PC-3 (cell line): Measurements from ENCODE around the gene KRT28. TPM values are rescaled to one million over a fixed set of nuclear protein-coding genes. Genes with fewer than 3 reads are reported as not detected.
A peak's percentile ranks its signal among the peaks of the same experiment; 100 is the strongest.

Experiments
- ATAC-seq: fragments of 200-7000 bp; cut with Tn5 transposase; 2 replicates; pipeline ENCODE4 v1.9.1; 2020; ENCODE audit warnings: mild to moderate bottlenecking, moderate library complexity
- BruUV-seq: library from RNA; stranded (reverse); fragments of 400-500 nt; replicated peaks from 2 replicates; lab custom pipeline; 2021; lab: Mats Ljungman, UMichigan
- CTCF ChIA-PET: fragments of 300-600 bp; sonication (Branson Sonifier 250); formaldehyde crosslinking; loops from one replicate; lab custom pipeline; 2022; ENCODE audit warnings: antibody characterized with exemption; lab: Charles Lee
- POLR2A ChIA-PET: fragments of 300-600 bp; sonication (Branson Sonifier 250); formaldehyde crosslinking; loops from one replicate; lab custom pipeline; 2022; ENCODE audit warnings: antibody characterized with exemption; ENCODE audit not compliant: unreplicated experiment; lab: Charles Lee
- DNase-seq: peaks from one replicate; pipeline ENCODE4 v3.0.0-alpha.2; 2015
- H2AFZ ChIP-seq: fragments of 300-600 bp; sonication (generic); 2 replicates; pipeline ENCODE4 v1.6.0; 2016; ENCODE audit warnings: antibody characterized with exemption, low read length
- H3F3A ChIP-seq: fragments of 300-600 bp; sonication (generic); one replicate; pipeline ENCODE4 v1.6.0; 2017; ENCODE audit warnings: antibody characterized with exemption, low read length, control low read depth, mild to moderate bottlenecking; ENCODE audit not compliant: unreplicated experiment
- H3K27ac ChIP-seq: fragments of 300-600 bp; sonication (generic); 2 replicates; pipeline ENCODE4 v1.5.1; 2016; ENCODE audit warnings: mild to moderate bottlenecking, low read length
- H3K27me3 ChIP-seq: fragments of 300-600 bp; sonication (generic); 2 replicates; pipeline ENCODE4 v1.6.1; 2016; ENCODE audit warnings: low read length, mixed read lengths
- H3K36me3 ChIP-seq: fragments of 300-600 bp; sonication (generic); 2 replicates; pipeline ENCODE4 v1.6.1; 2016; ENCODE audit warnings: low read depth, mixed run types, low read length, mixed read lengths
- H3K4me1 ChIP-seq: fragments of 300-600 bp; sonication (generic); 2 replicates; pipeline ENCODE4 v1.5.1; 2016; ENCODE audit warnings: low read length; ENCODE audit not compliant: insufficient read depth
- H3K4me2 ChIP-seq: fragments of 300-600 bp; sonication (generic); 2 replicates; pipeline ENCODE4 v1.6.0; 2016; ENCODE audit warnings: low read length
- H3K4me3 ChIP-seq: fragments of 300-600 bp; sonication (generic); 2 replicates; pipeline ENCODE4 v1.5.1; 2016; ENCODE audit warnings: mild to moderate bottlenecking, low read length, mixed read lengths
- H3K79me2 ChIP-seq: fragments of 300-600 bp; sonication (generic); 2 replicates; pipeline ENCODE4 v1.6.1; 2017; ENCODE audit warnings: low read length, mixed read lengths
- H3K9ac ChIP-seq: fragments of 300-600 bp; sonication (generic); 2 replicates; pipeline ENCODE4 v1.6.0; 2016; ENCODE audit warnings: mild to moderate bottlenecking, low read length
- H3K9me2 ChIP-seq: fragments of 300-600 bp; sonication (generic); replicated peaks from 2 replicates; pipeline ENCODE4 v1.6.1; 2016; ENCODE audit warnings: mixed run types, low read length, mixed read lengths
- H3K9me3 ChIP-seq: fragments of 300-600 bp; sonication (generic); 2 replicates; pipeline ENCODE4 v1.6.1; 2016; ENCODE audit warnings: low read length, mixed read lengths
- H4K20me1 ChIP-seq: fragments of 300-600 bp; sonication (generic); 2 replicates; pipeline ENCODE4 v1.6.1; 2016; ENCODE audit warnings: low read length, mixed read lengths
- EZH2 ChIP-seq: fragments of 300-600 bp; sonication (generic); IDR thresholded peaks from one replicate; pipeline ENCODE4 v1.6.1; 2017; ENCODE audit warnings: antibody characterized with exemption, mild to moderate bottlenecking, low read length; ENCODE audit not compliant: unreplicated experiment
- EZH2phosphoT487 ChIP-seq: fragments of 300-600 bp; sonication (generic); IDR thresholded peaks from 2 replicates; pipeline ENCODE4 v1.6.1; 2018; ENCODE audit warnings: mild to moderate bottlenecking, antibody characterized with exemption, low read length, borderline replicate concordance
- intact Hi-C: fragments of 100-400 bp; cut with micrococcal nuclease; formaldehyde crosslinking; loops from 2 replicates; pipeline ENCODE4 v1.9.0; 2023
- total RNA-seq: library from RNA; depleted of rRNA; stranded (reverse); fragments of >200 nt; gene quantifications from 2 replicates; pipeline ENCODE4 v1.2.3, GENCODE V29; 2014
- TF ChIP-seq, protein P1 (sequence below): fragments of 300-600 bp; sonication (generic); conservative IDR thresholded peaks from 2 replicates; pipeline ENCODE4 v1.5.1; 2017; ENCODE audit warnings: antibody characterized with exemption, low read depth, mild to moderate bottlenecking, low read length

Gene KRT28
- total RNA-seq, 1 experiment from 2014 or later = not detected

GRCh38 chr17:40793832-40794231 is 5.9 kb downstream of the KRT28 start:
- BruUV-seq = no TSS peak
- POLR2A ChIA-PET = no interaction called here

DNA sequence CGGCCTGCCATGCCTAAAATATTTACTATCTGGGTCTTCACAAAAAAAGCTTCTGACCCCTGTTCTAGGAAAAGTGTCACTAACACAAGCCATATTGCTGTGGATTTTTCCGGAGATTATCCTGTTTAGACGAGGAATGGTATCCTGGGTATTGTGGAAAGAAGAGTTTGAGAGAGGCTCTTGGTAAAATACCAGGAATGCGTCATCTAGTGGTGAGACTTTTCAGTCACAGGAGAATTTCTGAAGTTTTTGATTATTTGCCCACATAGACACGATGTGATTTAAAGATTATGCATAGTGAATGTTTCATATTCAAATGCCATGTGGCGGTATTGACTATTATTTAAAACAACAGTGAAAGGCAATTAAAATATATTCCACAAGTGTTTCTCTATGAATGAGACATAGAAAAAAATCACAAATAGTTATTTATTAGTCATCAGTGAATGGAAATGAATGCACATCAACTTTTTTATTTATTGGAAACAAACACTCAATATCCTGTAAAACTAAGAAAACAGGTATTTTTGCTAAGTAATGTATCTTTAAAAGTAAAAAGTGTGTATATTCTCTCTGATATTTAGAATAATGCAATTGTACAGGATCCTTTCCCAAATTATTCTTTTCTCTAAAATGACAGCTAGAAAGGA is 7.8 kb downstream of the KRT28 start:
- H3K4me3 ChIP-seq = no peak overlapping the region
- no peaks in the 10 kb centered on the region for H3K4me1 ChIP-seq
- TF ChIP-seq, protein P1, sequence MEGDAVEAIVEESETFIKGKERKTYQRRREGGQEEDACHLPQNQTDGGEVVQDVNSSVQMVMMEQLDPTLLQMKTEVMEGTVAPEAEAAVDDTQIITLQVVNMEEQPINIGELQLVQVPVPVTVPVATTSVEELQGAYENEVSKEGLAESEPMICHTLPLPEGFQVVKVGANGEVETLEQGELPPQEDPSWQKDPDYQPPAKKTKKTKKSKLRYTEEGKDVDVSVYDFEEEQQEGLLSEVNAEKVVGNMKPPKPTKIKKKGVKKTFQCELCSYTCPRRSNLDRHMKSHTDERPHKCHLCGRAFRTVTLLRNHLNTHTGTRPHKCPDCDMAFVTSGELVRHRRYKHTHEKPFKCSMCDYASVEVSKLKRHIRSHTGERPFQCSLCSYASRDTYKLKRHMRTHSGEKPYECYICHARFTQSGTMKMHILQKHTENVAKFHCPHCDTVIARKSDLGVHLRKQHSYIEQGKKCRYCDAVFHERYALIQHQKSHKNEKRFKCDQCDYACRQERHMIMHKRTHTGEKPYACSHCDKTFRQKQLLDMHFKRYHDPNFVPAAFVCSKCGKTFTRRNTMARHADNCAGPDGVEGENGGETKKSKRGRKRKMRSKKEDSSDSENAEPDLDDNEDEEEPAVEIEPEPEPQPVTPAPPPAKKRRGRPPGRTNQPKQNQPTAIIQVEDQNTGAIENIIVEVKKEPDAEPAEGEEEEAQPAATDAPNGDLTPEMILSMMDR = peak; percentile 82
- TF ChIP-seq EZH2 = no peak
- no peak for TF ChIP-seq EZH2phosphoT487
- no peaks in the 10 kb centered on the region for H3F3A ChIP-seq
- intact Hi-C loops = loop anchor here (1.0 kb wide), 2 partner anchors 172 to 177 kb away; no protein-coding TSS in a partner anchor
- no peaks in the 10 kb centered on the region for H3K9me3 ChIP-seq
- ChIA-PET CTCF (interaction anchor here (1.4 kb wide), 1 partner anchor 176 kb away, joined by 5 read pairs; no protein-coding TSS in a partner anchor), POLR2A (no interaction called here)
- H3K4me2 ChIP-seq = 0 out of 2 replicates have a peak overlapping the region, but pooled peaks have one; percentile 6
- no peaks in the 10 kb centered on the region for H3K9me2 ChIP-seq
- no peaks in the 10 kb centered on the region for H3K79me2 ChIP-seq
- H4K20me1 ChIP-seq = no peaks in the 10 kb centered on the region
- no TSS peak for BruUV-seq
- DNase-seq = peak; percentile 71
- no peaks in the 10 kb centered on the region for H3K27me3 ChIP-seq
- H2AFZ ChIP-seq = no peak overlapping the region
- no peaks in the 10 kb centered on the region for H3K36me3 ChIP-seq
- no peak for ATAC-seq
- H3K9ac ChIP-seq = no peak overlapping the region
- H3K27ac ChIP-seq = no peak overlapping the region

More at GRCh38 chr17:40793832-40794231, 5.9 kb downstream of the KRT28 start:
- Histone ChIP-seq H3K4me1 (no peaks in the 10 kb centered on the region), H3K27me3 (no peaks in the 10 kb centered on the region), H4K20me1 (no peaks in the 10 kb centered on the region), H3K27ac (no peak overlapping the region), H3F3A (no peaks in the 10 kb centered on the region), H3K9me3 (no peaks in the 10 kb centered on the region), H3K9me2 (no peaks in the 10 kb centered on the region), H3K4me3 (no peak overlapping the region), H3K36me3 (no peaks in the 10 kb centered on the region), H3K9ac (no peak overlapping the region), H3K4me2 (no peak overlapping the region), H3K79me2 (no peaks in the 10 kb centered on the region), H2AFZ (no peak overlapping the region)
- TF ChIP-seq EZH2phosphoT487 (no peak), EZH2 (no peak)
- TF ChIP-seq, protein P1 = no peak
- ATAC-seq = no peak
- DNase-seq = no peak
- CTCF ChIA-PET = no interaction called here
- intact Hi-C loops = no loop called here

DNA sequence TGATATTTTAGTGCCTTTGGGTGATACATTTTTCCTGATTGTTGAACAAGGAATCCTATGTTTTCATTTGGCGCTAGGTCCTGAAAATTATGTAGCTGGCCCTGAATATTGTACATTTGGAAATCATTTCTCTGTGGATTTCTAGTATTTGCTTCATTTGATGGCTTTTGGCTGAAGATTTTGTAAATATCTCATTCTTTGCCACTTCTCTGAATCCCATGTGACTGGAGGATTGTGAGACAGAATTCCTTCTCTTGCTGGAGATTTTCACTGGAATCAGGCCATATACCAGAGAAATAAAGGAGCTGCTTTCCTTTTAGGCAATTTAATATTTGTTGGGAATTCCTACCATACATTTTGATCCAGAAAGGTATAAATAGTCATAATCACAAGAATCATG is 8.6 kb downstream of the KRT28 start:
- no peak overlapping the region for H3K4me3 ChIP-seq
- H4K20me1 ChIP-seq = no peaks in the 10 kb centered on the region
- no peaks in the 10 kb centered on the region for H3K4me1 ChIP-seq
- TF ChIP-seq EZH2phosphoT487 = no peak
- TF ChIP-seq EZH2 = no peak
- TF ChIP-seq, protein P1 = no peak
- H3K4me2 ChIP-seq = no peak overlapping the region
- DNase-seq (no peak), ATAC-seq (no peak)
- no peaks in the 10 kb centered on the region for H3K36me3 ChIP-seq
- intact Hi-C loops = loop anchor here (1.0 kb wide), 2 partner anchors 171 to 176 kb away; no protein-coding TSS in a partner anchor
- no peak overlapping the region for H3K27ac ChIP-seq
- no peaks in the 10 kb centered on the region for H3K9me2 ChIP-seq
- ChIA-PET POLR2A (no interaction called here), CTCF (interaction anchor here (1.2 kb wide), 1 partner anchor 175 kb away, joined by 3 read pairs; no protein-coding TSS in a partner anchor)
- no TSS peak for BruUV-seq
- no peak overlapping the region for H2AFZ ChIP-seq
- no peaks in the 10 kb centered on the region for H3K79me2 ChIP-seq
- H3K9me3 ChIP-seq = no peaks in the 10 kb centered on the region
- no peaks in the 10 kb centered on the region for H3F3A ChIP-seq
- H3K9ac ChIP-seq = no peak overlapping the region
- no peaks in the 10 kb centered on the region for H3K27me3 ChIP-seq
